DMS 273 treated with DMSO at 0.1 percent for 48 hours (cell line): ENCODE data around the gene XRCC4.
"Not testable (repeated sequence)": the region's sequence is repeated elsewhere in the genome, so short reads cannot be mapped to it uniquely, and the experiment has no call there.

Experiments
- DNase-seq: peaks from one replicate; lab custom pipeline; 2025; lab: John Stamatoyannopoulos, UW

The XRCC4 gene

DNA sequence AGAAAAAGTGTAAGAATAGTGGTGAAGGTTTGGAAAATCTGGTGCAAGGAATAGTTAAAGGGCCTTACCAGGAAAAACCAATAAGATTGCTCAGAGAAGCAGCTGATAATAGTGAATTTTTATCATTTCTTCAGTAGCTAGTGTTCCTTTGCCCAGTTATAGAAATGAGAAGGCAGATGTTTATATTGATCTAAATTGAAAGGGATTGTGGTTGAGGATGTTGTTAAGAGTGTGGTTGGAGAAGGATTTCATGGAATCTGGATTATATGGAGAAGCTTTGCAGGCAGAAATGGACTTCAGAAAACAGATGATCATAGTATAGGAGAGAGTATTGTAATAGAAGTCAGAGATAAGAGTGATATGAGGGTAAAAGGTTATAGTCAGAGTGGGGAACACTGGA, 102.6 kb downstream of the XRCC4 start:
- DNase-seq: no peak

DNA sequence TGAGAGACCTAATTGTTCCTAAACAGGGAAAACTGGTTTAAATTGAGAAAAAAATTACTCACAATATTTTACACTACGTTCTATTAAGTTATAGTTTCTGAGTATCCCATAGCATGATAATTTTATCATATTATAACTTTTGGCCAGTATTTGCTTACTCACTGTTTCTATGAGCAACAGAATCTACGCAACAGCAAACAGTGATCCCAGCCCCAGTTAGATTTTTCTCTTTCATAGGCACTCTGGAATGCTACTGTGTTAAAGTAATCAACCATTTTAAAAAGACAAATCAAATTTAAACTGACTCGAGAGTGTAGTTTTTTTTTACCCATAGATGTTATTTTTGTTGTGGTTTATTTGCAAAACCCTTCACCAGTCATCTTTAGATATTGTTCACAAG, 107.2 kb downstream of the XRCC4 start:
- no peak for DNase-seq

DNA sequence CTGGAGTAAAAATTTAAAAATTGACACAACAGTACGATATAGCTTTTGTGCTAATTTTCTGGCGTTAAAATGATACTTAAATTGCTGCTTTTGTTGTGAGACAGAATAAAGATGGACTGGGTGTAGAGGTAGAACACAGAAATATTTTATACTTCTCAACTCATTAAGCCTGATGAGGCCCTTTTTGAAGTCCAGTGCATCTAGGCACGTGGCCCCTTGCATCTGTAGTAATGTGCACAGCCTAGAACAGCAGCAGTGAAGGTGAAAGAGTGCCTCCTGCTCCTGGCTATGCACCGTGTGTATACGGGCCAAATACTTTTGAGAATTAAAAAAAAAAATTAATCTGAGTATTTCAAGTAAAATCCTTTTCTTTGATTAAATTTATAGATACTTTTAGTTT, 115.6 kb downstream of the XRCC4 start:
- DNase-seq: no peak

DNA sequence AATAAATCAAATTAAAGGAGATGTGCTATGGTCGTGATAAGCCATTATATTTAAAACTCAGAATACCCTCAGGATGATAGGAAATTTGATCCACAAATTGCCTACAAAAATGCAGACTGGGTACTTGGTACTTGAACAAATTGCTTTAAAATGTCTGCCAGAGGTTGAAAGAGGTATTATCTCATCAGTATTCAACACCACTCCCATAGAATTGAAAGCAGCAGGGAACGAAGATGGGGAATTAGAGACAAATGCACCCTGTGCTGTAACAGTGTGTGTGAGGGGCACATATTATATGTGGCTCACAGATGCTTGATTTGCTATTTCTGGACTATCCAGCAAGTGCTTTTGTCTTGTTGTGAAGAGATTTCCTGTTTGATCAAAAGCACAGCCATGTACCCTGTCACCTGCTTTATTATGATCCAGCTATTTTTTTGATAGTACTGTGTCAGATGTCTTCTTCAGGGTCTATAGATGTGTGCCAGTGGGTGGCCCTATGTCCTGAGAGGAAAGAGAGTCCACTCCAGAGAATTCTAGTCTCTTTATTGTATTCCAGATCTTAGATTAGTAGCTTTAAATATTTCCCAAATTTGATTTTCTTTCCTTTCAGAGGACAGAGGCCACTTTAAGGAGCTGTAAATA, 120.1 kb downstream of the XRCC4 start:
- no peak for DNase-seq

DNA sequence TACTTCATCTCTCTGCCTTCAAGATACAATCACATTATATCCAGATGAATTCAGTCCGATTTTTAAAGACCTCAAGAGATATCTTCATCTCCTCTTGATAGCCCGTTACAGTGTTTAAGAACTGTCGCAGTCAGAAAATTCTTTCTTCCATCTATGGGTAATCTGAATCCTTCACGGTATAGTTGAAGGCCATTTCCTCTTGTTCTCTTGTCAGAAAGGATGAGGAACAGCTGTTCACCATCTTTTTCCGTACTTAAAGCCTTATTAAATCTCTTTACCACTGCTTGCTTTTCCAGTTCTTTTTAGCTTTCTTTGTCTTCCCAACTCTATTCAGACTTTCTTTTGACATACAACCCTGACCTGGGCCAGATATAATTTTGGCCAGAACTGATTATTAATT, 121.8 kb downstream of the XRCC4 start:
- DNase-seq: no peak

DNA sequence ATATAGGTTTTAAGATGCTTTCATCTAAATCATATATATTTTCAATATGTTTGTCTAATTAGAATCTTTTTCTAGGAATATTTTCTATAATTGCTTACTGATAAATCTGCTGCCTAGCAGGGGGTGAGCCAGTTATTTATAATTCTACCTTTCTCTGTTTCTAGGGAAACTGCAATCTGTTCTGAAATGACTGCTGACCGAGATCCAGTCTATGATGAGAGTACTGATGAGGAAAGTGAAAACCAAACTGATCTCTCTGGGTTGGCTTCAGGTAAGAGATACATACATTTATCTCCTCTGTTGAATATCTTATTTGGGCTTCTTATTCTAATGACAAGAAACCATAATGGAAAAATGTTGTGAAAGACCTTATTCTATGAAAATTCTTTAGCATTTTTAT, 127.3 kb downstream of the XRCC4 start:
- DNase-seq: no peak

DNA sequence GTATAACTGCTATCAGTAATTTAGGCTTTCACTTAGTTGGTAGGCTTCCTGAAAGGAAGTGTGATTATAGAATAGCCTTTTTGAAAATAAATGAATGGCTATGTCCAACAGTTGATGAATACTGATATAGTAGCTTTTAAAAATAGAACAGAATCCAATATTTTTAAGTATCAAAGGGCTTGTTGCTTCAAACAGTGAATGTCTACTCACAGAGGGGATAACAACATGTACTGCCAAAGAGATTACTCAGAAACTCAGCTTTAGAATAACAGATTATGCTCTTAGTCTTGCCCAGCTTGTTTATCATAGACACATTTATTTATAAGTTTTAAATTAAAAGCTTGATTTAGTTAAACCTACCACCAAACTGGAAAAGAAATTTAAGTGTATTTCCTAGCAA, 132.6 kb downstream of the XRCC4 start:
- DNase-seq: no peak

DNA sequence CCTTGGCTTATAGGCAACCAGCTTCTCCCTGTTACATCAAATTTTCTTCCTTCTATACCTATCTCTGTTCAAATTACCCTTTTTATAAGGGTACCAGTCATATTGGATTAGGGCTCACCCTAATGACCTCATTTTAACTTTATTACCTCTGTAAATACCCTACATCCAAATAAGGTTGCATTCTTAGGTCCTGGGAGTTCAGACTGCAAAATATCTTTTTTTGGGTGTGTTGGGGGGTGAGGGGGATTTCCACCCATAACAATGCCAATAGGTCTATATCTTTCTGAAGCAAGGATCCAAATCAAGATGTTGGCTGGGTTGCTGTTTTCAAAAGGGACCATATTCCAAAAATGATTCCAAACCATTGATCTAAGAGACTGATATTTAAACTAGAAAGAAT, 141.7 kb downstream of the XRCC4 start:
- no peak for DNase-seq

DNA sequence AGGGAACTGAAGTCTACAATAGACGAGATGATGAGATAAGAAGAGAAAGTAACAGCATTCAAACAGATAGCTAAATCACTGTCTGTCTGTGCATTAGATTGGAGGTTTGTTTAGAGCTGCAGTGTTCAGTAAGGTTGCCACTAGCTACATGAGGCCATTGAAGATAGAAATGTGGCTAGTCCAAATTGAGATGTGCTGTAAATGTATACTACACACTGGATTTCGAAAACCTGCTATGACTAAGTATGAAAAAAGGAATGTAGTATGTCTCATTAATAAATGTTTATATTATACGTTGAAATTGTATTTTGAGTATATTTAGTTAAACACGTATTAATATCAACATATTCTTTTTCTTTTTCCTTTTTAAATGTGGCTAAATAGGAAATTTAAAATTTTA, 142.1 kb downstream of the XRCC4 start:
- no peak for DNase-seq

DNA sequence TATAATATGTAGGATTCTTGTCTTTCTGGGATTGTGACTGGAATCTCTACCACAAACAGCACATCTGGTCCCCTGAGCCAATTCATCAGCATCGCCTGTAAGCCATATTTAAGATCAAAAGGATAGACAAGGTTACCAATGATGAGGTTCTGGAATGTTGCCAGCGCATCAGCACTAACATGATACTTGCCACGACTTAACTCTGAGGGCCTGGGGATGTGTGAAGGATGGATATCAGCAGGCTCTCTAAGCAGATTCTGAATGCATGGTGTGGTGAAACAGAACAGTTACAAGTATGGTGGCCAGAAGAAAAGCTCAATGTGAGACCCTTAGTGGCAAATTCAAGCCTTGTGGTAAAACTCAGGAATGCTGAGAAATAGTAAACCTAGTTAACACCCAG, 143.0 kb downstream of the XRCC4 start:
- DNase-seq: no peak

DNA sequence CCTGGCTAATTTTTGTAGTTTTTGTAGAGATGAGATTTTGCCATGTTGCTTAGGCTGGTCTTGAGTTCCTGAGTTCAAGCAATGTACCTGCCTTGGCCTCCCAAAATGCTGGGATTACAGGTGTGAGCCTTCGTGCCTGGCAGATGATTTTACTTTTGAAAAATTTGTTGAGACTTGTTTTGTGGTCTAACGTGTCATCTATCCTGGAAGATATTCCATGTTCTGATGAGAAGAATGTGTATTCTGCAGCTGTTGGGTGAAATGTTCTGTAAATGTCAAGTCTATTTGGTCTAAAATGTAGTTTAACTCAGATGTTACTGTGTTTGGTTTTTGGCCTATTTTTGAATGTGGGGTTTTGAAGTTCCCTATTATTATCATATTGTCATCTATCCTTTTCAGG, 145.6 kb downstream of the XRCC4 start:
- DNase-seq: no peak

DNA sequence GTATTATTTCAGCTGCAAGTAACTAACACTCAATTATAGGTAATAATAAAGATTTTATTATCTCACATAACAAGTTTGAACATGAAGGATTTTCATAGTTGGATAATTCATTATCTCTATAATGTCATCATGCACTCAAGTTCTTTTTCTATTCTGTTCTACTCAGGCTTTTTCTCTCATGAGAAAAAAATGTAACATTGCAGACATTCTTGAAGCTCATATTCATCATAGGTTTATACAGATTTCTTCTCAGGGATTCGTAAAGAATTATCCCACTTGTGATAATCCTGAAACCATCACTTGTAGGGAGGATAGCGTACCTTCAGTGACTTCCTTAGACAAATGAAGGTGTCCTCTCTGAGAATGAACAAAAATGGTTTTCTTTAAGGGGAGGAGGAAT, 150.3 kb downstream of the XRCC4 start:
- DNase-seq: no peak

DNA sequence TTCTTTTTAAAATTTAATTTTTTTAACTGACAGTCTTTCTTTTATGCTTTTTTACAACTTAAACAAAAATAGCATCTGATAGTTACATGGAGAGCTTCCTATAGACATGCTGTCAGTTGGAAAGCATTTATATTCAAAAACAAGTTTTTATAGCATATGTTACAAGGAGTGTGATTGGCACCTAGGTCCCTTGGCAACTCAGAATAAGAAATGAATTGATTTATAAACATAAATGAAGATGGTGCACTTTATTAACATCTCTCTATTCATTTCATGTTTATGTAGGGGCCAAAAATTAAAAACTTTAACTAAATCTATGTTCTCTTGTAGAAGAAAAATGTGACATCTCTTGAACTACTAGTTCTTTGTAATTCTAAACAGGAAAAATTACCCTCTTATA, 153.2 kb downstream of the XRCC4 start:
- no peak for DNase-seq

DNA sequence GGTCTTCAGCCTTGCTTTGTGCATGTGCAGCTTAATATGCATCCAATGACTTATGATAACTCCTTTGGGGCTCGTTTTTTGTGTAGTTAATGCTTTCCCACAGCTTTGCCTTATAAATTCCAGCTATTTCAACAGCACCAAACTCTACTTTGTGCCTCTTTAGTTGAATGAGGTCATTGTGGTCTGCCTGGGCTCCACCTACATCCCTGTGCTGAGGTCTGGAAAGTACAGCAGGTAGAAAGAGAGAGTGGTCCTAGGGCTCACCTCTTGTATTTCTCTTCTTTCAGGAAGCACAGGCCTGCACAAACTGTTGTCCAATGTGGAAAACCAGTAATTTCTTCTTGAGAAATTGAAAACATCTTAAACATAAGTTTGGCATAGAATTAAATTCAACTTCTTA, 167.2 kb downstream of the XRCC4 start:
- no peak for DNase-seq

DNA sequence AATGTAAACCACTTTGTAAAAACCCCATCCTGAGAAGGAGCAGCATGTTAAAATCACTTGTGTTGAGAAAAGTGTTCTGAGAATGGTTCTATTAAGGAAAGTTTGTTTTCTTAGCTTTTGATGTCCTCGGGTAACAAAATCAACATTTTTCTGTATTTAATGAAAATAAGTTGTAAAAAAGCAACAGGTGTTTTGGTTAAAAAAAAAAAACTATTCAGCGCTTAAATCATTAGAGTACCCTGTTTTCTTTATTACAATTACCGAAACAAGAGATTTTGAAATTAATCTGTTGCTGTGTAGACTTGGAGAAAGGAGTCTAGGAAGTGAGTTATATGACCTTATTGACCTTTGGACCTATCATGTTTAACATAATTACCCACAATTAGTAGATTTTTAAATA, 167.7 kb downstream of the XRCC4 start:
- no peak for DNase-seq

DNA sequence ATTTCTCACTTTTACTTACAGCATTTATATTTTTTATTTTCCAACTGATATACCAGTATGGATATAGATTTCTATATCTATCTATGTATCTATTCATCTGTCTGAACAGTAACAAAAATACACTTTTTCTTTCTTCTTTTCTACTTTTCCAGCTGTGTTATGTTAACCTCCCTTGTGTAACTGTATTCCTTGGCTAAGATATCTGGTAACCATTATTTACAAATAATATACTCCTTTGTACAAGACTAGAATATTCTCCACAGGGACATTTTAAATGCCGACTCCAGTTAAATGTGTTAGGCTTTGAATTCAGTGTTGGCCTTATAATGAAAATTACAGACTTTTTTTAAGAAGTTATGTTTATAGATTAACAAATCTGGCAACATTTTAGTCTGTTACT, 168.7 kb downstream of the XRCC4 start:
- DNase-seq: no peak

DNA sequence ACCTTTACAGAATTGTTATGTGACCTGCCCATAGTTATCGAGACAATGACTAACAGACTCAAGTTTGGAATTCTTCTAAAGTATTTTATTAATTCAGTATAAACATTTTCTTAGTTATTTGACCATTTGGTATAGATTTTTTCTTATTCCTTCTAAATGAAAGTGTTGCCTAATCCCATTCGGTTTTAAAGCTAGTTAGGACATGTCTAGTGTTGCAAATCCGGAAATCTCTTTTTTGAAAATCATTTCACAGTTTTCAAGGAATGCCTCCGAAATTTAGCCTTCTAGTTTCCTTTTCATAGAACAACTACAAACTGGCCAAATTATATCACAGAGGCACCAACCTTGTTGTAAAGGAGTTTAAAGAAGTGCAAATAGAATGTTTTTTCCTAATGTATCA, 171.8 kb downstream of the XRCC4 start:
- no peak for DNase-seq

DNA sequence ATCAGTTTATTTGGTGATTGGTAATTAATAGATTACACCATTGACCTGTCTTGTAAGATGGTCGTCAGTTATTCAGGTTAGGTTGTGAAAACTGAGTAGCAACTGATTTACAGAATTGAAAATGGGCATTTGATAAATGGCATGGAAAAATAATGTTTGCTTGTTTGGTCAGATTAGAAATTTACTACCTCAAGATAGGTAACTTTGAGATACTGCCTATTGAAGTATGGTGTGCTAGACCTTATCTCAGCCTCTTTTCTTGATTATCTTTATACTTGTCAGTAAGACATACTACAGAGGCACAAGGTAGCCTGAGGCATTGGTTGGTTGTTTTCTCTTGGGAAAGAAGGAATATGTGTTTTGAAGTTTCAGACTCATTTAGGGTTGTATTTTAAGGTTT, 174.5 kb downstream of the XRCC4 start:
- no peak for DNase-seq

DNA sequence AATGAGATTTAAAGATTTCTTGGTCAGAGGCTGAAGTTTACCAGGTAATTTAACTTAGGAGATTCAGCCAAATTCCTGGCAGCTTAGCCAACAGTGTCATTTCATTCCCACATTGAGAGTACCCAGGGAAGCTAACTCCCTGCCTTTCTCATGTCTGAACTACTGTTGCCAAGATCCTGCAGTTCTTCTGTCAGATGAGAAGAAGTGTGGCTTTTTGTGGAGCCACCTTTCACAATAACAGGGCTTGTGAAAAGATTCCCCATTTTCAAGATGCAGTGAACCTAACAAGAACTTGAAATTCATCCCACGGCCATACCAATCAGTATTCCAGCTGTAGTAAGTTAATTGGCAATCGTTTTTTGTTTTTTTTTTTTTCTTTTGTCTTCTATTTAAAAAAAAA, 176.4 kb downstream of the XRCC4 start:
- DNase-seq: no peak

DNA sequence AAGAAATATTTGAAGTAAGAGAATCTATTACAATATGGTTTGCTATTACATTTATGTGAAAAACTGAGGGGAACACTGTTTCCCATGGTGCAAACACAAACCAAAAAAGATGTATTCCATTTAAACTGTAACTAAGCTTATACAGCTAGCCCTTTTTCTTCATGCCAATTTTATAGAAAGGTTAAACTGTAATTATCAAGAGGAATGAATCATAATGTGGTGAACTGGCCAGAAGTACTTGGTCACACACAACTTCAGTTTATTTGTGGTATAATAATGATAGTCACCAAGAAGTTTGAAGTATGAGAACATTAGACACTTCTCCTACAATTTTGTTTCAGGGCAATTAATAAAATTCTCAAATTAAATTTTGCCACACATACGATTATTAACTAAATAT, 177.9 kb downstream of the XRCC4 start:
- DNase-seq: no peak

DNA sequence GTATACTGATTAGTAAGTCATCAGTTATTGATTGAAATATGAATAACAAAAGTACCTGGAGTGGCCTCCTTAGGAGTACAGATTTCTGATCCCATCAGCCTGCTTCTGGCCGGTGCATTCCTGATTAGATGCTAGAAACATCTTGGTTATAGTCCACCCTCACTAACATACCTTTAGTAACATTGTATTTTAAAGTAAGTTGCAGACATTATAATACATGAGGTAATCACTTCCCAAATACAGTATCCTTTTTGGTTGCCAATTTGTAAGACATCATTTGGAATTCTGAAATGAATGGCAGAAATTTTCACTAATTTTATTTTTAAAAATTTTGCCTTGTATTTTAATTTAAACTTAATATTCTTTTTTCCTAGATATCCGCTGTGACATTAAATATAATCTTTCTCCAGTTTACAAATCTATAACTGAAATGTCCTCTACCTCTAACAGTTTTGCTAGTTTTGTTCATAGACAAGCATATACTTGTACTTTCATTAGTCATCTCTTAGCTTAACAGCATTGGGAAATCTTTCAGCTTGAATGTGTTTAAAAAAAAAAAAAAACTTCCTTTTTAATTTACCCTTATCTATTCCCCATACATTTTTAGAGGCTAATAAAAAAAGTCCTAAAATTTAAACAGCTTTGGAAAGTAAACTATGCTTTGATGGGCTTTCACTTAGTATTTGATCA, 178.9 kb downstream of the XRCC4 start:
- DNase-seq: no peak

DNA sequence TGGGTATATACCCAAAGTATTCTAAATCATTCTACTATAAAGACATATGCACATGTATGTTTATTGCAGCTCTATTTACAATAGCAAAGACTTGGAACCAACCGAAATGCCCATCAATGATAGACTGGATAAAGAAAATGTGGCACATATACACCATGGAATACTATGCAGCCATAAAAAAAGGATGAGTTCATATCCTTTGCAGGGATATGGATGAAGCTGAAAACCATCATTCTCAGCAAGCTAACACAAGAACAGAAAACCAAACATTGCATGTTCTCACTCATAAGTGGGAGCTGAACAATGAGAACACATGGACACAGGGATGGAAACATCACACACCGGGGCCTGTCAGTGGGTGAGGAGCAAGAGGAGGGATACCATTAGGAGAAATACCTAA, 180.3 kb downstream of the XRCC4 start:
- DNase-seq: not testable (repeated sequence)

DNA sequence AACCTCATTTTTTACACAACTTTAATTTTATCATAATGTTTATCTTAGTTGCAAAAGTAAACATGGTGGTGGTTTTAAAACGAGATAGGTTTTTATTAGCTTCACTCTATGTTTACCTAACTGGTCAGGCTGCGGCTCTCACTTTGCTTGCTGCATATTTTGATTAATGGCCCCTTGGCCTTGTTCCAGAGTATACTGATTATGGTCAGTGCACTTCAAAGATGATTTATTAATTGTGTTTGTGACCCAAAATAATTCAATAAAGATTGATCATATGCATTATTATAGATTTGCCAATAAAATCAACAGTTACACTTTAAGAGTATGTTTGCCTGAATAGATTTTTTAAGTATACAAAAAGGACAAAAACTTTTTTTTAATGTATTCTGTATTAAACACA, 188.0 kb downstream of the XRCC4 start:
- DNase-seq: no peak

DNA sequence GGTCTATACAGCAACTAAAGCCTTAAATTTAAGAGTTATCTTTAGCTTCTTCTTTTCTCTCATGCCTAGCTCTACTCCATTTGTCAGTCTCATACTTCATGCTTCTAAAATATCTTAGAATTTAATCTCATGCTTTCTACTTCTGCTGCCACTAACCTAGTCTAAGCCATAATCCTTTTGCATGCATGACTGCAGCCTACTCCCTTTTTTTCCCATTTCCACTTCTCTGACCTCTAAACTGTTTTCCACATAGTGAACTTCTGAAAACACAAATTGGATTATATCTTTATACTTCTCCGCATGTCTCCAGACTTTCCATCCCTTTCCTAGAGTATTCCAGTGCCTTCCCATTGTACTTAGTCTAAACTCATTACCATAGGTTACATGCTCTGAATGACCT, 193.0 kb downstream of the XRCC4 start:
- DNase-seq: no peak
